A204.1 (cell line): ENCODE data around the gene PPP4R2.
A peak's percentile ranks its signal among the peaks of the same experiment; 100 is the strongest.
"Not testable (repeated sequence)": the region's sequence is repeated elsewhere in the genome, so short reads cannot be mapped to it uniquely, and the experiment has no call there.

Source experiments
- FAIRE-seq: peaks from 2 replicates; lab custom pipeline; 2012; peaks lifted over from hg19 to GRCh38; lab: Jason Lieb, UNC

PPP4R2 gene

DNA sequence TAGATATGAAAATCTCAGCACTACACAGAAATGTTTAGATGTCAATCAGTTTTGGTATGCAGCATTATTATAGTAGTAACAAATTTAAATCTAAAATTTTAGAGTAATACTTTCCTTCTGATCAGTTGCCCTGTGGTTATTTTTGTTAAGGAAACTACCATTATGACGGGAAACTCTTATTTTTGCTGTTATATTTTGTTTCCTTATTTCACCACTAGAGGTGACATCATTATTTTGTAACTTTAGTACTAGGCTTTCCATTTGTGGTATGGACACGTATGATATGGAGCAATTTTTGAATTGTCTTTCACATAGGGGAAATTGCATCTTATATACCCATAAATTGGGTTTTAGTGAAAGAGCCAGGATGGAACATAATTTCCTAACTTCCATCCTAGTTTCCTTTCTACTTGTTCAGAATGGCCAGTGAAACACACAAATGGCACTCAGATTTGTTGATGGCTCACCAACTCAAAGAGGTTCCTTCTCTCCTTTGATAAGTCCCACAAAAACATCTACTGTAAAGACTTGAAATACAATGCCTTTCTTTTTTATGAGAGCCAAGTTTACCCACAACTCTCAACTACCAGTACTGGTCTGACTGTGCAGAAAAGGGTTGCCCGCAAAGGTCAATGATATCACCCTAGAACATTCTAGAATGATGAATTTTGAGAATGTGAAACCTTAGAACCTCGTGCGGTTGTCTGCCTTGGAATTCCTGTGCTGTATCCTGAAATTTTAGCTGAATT is 19.4 kb upstream of the PPP4R2 start:
- FAIRE-seq: no peak

DNA sequence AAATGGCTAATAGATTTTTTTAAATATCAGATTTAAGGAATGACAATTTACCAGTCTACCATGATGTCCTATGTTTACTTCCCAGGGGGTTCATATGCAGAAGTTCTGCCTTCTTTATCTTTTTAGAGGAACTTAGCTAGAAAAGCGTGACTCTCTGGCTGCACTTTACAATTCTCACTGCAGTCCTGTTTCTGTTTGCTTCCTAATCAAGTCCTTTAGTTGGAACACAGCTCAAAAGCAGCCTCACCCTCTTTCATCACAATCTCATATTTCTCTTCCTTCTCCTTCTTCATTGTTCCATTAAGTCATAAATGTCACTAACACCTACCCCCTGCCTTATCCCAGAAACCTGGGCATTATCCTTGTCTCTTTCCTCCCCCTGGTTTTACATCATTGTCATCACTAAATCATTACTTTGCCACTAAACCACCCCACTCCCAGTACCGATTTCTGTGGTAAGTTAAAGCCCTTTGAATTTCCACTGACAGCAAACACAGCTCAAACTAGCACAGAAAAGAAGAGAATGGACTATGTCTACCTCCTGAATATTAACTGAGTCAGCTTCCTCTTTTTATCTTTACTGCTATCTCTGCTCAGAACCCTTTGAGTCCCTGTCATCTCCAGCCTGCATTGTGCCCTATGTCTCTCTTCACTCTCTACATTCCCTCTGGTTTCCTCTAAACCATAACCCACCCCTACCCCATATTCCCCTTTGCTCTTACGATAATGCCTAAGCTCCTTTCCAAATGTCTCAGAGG is 13.8 kb upstream of the PPP4R2 start:
- no peak for FAIRE-seq

DNA sequence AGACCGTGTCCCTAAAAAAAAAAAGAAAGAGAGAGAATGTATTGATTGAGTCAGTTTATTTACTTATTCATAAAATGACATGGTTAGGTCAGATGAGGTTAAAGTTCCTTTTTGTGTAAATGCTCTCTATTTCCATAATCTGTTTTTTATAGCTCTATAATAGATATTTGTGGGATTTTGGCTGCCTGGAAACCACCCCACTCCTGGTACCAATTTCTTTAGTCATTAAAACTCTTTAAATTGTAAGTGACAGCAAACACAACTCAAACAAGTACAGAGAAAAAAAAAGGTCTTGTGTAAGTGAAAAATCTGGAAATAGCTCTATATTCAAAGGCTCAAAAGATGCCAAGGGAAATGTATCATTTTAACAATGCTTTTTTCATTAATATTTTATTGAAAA is 11.0 kb upstream of the PPP4R2 start:
- FAIRE-seq: no peak

DNA sequence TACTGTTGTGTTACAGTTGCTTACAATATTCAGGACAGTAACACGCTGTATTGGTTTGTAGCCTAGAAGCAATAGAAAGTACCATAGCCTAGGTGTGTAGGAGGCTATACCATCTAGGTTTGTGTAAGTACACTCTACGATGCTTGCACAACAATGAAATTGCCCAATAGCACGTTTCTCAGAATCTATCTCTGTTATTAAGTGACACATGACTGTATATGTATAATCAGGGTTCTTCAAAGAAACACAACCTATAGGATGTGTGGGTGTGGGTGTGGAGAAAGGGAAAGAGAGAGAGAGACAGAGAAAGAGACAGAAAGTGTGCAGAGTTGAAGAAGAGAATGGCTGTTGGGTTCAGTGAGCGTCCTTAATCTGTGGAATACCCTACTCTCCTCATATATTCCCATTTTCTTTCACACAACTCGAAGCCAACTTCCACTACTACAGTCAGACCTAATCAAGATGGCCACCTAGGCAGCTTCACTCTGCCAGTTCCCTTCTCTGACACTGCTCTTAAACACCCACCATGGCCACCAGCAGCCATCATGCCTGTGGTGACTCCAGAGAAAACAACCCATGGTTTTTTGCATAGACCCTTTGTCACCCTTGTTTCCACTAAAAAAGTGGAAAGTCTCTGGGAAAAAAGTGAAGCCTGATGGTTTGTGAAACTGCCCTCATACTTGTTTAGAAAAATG is 5.8 kb upstream of the PPP4R2 start:
- FAIRE-seq: no peak

DNA sequence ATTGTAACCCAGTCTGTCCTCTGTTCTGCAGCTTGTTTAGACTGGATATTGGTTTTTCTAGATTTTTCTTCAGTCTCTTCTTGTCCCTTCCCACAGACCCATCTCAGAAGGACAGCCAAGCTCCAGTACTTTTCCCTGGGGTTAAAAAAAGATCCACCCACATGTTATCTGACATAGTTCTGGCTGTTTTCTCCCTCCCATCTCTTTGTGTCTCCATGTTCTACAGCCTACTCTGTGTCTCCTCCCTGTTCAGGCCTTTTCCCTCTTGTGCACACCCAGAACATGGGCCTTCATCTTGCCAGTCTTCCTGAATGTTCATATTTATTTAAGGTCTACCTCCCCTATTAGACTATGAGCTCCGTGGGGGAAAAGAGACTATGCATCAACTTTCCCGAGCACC is 5.1 kb upstream of the PPP4R2 start:
- no peak for FAIRE-seq

DNA sequence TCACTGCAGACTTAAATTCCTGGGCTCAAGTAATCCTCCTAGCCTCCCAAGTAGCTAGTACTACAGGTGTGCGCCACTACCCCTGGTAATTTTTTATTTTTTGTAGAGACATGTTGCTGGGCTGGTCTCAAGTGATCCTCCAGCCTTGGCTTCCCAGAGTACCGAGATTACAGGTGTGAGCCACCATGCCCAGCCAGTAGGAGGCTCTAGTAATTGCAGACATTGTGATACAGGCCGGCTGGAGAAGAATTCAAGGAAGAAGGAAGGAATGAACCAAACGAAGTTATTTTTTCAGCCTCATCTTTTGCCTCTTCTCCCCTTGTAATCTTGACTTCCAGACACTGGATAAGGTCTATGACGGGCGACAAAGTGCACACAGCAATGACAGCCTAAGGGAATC is 3.2 kb upstream of the PPP4R2 start:
- FAIRE-seq: no peak

DNA sequence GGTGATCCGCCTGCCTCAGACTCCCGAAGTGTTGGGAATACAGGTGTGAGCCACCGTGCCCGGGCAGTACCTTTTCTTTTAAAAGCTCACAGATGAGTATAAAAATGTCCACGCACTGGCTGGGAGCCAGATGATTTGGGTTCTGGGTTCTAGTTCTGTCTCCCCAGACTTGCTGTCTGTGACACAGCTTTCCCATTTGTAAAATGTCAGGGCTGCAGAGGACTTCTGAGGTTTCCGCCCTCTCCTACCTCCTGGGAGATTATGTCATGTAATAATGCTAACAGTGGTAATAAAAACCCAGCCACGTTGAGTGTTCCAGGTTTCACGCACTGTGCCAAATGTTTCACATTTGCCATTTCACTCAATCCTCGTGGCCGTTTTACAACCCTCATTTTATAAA is 1.3 kb upstream of the PPP4R2 start:
- FAIRE-seq: no peak

DNA sequence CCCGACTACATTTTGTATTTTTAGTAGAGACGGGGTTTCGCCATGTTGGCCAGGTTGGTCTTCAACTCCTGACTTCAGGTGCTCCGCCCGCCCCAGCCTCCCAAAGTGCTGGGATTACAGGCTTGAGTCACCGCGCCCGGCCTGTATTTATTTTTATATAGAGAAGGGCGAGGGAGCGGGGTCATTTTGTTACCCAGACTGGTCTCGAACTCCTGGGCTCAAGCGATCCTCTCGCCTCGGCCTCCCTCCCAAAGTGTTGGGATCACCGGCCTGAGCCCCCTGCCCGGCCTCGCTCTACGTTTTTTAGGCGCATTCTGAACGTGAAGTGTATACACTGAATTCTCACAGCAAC is 514 bp upstream of the PPP4R2 start:
- no peak for FAIRE-seq

DNA sequence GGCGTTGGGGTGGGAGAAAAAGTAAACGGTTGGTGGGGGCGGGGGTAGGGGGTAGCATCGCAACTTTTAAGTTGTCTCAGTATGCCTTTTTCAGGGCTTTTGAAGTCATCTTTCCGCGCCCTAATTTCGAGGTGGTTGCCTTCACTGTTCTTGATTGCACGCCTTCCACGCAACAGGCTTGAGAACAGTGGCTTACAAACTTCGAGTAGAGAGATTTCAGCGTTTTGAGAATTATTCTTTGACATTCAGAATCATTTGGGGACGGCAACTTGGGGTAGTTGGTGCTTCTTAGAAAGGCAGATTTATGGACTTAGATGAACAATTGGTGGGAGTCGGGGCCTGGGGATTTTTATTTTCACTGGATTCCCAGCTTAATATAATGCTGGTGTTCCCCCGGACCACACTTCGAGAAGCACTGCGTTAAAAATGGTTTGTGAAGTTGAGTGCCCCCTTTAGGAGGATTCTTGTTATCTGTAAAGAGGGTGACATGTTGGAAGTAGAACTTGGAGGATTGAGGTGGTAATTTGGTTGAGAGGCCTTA is 880 bp downstream of the PPP4R2 start:
- peak; percentile 66 for FAIRE-seq

DNA sequence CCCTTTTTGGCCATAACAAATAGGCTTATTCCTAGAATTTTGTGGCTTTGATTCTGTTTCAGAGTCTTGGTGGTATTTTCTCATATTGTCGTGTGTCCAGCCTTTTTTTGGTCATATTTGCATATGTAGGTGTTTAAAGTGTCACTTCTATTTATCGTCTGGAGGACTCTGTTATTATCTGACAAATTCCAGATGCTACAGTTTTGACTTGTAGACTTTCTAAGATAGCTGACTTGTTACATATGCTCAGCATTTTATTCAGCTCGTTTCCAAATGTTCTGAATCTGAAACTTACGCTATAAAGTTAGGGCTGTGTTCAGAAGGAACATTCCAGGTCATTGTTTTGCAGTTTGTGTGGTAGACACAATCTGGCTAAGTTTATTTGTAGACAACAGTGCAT is 1.9 kb downstream of the PPP4R2 start:
- no peak for FAIRE-seq

DNA sequence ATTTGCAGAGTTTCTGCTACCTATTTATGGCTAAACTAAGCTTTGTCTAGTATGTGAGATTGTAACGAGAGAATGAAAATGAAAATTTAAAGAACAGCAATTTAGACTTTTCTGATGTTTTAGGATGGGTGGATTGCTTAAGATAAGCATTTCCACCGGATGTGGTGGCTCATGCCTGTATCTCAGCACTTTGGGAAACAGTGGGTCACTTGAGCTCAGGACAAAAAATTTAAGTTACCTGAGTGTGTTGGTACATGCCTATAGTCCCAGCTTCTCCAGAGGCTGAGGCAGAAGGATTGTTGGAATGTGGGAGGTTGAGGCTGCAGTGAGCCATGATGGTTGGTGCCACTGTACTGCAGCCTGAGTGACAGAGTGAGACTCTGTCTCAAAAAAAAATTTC is 3.3 kb downstream of the PPP4R2 start:
- FAIRE-seq: no peak

DNA sequence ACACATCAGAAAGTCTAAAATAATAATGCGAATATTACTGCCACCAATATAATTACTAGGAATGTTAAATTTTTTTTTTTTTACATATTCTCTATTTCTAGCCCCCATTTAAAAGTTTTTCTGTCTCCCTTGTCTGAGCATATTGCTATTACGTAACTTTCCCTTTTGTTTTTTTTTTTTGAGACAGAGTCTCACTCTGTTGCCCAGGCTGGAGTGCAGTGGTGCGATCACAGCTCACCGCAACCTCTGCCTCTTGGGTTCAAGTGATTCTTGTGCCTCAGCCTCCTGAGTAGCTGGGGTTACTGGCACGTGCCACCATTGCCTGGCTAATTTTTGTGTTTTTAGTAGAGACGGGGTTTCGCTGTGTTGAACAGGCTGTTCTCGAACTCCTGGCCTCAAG is 6.4 kb downstream of the PPP4R2 start:
- not testable (repeated sequence) for FAIRE-seq

DNA sequence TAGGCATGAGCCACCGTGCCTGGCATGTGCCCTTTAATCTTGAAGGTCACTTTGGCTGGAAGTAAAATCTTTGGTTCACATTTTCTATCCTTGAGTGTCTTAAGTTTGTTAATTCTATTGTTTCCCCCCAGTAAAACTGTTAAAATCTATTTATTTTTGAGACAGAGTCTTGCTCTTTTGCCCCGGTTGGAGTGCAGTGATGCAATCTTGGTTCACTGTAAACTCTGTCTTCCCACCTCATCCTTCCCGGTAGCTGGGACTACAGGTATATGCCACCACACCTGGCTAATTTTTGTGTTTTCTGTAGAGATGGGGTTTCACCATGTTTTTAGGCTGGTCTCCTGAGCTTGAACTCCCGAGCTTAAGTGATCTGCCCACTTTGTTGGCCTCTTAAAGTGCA is 7.7 kb downstream of the PPP4R2 start:
- no peak for FAIRE-seq

DNA sequence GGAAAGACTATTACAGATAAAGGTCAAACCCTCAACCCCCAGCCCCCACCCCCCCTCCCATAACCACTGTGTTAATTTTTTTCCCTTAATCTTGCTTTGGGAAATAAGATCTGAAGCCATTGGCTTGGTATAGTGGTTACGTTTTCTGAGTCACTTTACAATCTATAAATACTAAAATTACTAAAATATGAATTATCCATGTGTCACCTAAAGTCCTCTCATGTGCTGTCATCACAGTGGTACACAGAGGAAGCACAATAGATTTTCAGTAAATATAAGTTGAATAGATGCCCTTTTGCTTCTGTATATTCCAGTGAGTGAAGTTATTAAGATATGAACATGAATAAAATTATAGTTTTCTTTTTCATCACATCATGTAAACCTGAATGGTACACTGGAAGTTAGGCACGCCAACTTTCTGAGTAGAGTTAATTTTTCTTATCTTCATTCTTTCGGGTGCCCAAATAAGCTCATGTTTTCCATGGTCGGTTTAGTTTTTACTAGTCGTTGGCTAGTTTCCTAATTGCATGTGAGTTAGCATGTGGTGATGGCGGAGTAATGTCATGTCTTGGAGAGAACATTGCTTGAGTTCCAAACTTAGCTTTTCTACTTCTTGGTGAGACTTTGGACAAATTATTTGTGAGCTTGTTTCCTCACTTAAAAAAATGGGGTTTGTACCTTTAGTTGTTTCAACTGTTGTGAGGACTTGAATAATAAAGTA is 11.5 kb downstream of the PPP4R2 start:
- no peak for FAIRE-seq

DNA sequence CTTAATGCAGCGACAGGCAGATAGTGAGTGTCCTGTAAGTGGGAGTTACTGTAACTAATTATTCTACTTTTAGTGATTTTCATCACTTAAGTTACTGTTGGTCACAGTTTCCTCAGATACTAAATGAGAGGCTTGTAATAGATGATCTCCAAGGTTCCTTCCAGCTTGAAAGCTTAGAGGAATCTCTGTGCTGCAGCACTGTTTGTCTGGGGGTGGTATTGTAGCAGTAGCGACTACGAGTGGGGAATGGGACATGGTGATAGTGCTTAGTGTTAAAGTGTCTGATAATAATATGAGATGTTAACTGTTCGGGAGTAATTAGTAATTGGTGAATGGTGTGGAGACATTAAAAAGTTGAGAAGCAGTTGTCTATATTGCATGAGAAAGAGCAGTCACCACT is 12.4 kb downstream of the PPP4R2 start:
- no peak for FAIRE-seq

DNA sequence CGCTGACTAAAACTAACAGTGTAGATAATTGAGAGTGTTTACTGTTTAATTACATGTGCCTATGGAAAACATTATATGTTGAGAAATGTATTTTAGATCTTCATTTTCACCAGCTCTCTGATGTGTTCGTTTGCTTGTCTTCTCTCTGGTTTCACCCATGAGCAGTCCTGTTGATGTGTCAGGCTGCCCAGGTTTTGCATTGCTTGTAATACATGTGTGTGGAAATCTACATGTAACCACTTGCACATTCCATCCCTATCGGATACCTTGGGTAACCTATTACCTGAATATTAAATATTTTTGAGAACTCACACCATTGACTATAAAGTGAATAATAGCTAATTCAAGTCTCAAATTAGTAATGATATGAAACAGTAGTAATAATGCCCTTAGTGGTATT is 13.1 kb downstream of the PPP4R2 start:
- no peak for FAIRE-seq

DNA sequence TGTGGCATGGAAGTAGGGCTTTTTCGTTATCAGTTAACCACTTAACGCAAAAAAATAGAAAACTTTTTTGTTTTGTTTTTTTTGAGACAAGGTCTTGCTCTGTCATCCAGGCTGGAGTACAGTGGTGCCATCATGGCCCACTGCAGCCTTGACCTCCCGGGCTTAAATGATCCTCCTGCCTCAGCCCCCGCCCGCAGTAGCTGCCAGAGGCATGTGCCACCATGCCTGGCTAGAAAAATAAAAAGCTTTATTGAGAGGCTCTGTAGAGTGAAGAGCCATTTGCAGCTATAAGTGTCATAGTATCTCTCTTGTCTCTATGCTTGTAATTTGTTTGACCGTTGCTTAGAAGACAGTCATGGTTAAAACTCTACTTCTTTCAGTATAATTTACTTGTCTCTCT is 13.5 kb downstream of the PPP4R2 start:
- no peak for FAIRE-seq

DNA sequence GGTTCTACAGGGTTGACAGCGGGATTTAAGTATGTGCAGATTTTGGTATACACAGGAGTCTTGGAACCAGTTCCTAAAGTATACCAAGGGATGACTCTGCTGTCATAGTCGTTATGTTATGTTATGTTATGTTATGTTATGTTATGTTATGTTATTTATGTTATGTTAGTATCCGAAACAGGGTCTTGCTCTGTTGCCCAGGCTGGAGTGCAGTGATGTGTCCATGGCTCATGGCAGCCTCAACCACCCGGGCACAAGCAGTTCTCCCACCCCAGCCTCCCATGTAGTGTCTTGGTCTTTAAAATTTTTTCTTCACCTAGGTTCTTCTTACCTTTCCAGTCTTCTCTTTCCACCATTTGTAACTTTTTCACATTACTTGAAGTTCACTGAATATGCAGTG is 21.7 kb downstream of the PPP4R2 start:
- FAIRE-seq: no peak

DNA sequence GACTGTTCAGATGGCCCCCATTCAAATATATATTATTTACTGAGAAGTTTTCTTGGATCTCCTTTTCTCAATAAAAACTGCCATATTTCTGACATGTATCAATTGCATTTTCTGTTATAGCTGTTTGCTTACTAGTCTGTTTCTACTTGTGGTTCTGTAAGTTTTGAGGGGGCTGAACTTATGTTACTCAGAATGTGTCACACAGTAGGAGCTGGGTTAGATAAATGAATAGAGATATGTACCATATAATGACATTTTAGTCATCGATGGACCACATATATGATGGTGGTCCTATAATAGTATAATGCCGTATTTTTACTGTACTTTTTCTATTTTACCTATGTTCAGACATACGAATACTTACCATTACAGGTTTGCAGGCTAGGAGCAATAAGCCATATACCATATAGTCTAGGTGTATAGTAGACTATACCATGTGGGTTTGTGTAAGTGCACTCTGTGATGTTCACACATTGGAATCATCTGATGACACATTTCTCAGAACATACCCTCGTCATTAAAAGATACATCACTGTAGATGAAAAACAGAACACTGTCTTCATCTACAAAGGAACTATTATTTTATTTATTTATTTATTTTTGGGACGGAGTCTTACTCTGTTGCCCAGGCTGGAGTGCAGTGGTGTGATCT is 22.3 kb downstream of the PPP4R2 start:
- no peak for FAIRE-seq

DNA sequence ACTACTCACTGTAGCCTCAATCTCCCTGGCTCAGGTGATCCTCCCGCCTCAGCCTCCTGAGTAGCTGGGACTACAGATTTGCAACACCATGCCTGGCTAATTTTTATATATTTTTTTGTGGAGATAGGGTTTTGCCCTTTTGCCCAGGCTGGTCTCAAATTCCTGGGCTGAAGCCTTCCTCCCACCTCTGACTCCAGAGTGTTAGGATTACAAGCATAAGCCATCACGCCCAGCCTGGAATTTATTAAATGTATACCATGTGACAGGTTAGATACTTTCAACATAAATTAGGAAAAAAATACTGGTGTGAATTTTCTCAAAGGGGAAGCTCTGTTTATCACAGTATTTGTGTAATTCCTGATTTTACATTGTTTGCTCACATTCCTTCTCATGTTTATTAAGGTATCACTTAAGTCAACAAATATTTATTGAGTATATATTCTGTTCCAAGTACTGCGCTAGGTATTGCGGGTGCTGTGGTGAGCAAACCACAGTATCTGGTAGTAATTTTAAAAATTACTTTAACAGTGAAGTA is 24.8 kb downstream of the PPP4R2 start:
- FAIRE-seq: no peak

DNA sequence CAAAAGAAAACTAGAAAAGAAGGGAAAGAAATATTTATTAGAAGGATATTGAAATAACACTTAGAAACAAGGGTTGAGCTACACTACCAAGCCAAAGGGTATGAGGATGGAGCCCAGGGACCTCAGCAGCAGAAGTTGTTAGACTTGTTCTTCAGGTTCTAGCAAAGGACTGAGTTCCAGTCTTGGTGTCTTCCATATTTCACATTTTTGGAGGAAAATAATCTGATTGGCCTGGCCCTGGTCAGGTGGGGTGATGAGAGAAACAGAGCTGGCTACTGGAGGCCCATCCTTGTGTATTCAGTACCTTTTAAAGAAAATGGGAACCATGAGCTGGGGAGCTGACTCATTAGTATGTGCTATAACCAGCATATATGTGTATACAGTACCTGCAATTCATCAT is 28.2 kb downstream of the PPP4R2 start:
- FAIRE-seq: no peak
